Urinary bladder (tissue), 4 donors: ENCODE measurements around the gene KIF5B. TPM values are rescaled to one million over a fixed set of nuclear protein-coding genes. Genes with fewer than 3 reads are reported as not detected.
A peak's percentile ranks its signal among the peaks of the same experiment; 100 is the strongest.
"Not testable (repeated sequence)": the region's sequence is repeated elsewhere in the genome, so short reads cannot be mapped to it uniquely, and the experiment has no call there.

Experiments
- DNase-seq: peaks from one replicate; pipeline ENCODE4 v3.0.0-alpha.2; 2015; ENCODE audit errors: extremely low spot score
- H3K27ac ChIP-seq: one replicate; pipeline ENCODE4 v1.5.1; 2013; ENCODE audit warnings: low read depth, mild to moderate bottlenecking, moderate library complexity
- H3K36me3 ChIP-seq: one replicate; pipeline ENCODE4 v1.6.1; 2013; ENCODE audit warnings: mild to moderate bottlenecking, moderate library complexity; ENCODE audit not compliant: insufficient read depth
- H3K4me1 ChIP-seq: one replicate; pipeline ENCODE4 v1.6.1; 2013; ENCODE audit warnings: mild to moderate bottlenecking, moderate library complexity; ENCODE audit not compliant: insufficient read depth
- H3K4me3 ChIP-seq: one replicate; pipeline ENCODE4 v1.5.1; 2013; ENCODE audit warnings: low read depth, low read length
- WGBS: extraction: QIAGEN DNeasy Blood & Tissue Kit; methylation state at CpG from one replicate; pipeline ENCODE4 v1.1.7; 2013; 5-methylcytosine and 5-hydroxymethylcytosine counted together
- polyA plus RNA-seq: library from polyadenylated mRNA; stranded (reverse); fragments of 200-250 nt; gene quantifications from one replicate; pipeline ENCODE4 v1.2.3, GENCODE V29; 2013
- total RNA-seq: library from RNA; depleted of rRNA; stranded (reverse); fragments of >200 nt; gene quantifications from one replicate; pipeline ENCODE4 v1.2.3, GENCODE V29; 2014
- donor health status: healthy with polysubstance abuse.
- donor health status: healthy.

KIF5B gene
- total RNA-seq (189 TPM), polyA plus RNA-seq (92.6 TPM)

DNA sequence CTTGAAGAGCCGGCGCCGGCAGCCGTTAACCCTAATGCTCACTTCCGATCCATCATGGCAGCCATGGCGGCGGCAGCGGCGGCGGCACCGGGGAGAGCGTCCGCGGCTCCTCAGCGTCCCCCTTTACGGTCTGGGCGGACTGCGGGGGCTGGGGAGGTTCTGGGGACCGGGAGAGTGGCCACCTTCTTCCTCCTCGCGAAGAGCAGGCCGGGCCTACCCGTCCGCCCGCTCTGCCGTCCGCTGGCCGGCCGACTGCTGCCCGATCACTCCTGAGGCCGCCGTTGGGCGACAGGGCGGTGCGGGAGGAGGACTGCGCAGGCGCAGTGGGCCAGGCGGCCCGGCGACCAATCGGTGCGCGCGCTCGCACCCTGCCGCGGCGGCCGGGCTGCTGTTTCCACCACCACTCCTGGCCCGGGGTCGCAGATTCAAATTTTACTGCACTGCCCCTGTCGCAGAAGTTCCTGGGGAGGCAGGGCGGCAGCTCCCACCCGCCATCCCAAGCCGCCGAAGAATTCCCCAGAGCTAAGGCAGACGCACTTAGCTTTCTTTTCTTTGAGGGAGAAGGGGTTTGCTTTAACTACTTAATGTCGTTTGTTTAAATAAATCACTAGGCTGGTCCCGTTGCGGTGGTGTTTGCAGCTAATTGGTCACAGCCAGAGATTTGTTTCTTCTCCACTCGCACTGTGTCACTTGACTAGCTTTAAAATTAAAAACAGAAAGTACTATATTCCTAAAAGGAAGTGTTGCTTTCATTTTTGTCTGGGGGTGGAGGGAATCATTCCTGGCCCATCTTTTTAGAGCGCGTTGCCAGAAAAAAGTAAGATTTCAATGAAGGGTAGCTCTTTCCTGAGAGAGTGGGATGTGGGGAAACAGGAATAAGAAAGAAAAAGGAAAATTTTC is at the start of gene KIF5B:
TSS of gene KIF5B (minus strand) at position 290 of the 900 bp plus-strand sequence. CDS start 452 bp downstream, outside the sequence.
- 1% methylated on average over 63 of the region's 63 CpGs for WGBS
- Histone ChIP-seq H3K4me3 (peak within 1 kb of the TSS; percentile 89), H3K27ac (peak within 1 kb of the TSS; percentile 99), H3K36me3 (no peaks in the 10 kb centered on the region), H3K4me1 (no peaks in the 10 kb centered on the region)
- DNase-seq, result peak; percentile 52

DNA sequence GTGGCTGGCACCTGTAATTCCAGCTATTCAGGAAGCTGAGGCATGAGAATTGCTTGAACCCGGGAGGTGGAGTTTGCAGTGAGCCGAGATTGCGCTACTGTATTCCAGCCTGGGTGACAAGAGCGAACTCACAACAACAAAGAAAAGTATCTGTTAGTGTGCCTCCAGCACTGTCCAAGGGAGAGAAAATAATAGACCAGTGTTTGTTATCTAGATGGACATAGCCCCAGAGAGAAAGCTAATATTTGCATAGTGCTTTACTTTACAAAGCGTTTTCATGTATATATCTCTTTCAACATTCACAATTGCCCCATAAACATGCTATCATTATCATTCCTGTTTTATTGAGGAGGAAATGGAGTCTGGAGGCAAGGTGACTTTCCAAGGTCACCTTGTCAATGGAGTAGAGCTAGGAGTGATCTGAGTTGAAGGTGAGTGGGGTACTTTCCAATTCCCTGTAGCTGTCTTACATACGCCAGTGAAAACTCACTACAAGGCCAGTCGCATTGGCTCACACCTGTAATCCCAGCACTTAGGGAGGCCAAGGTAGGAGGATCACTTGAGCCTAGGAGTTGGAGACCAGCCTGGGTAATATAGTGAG is 49.7 kb upstream of the KIF5B start:
- WGBS, result 93% methylated on average over 7 of the region's 7 CpGs
- H3K4me3 ChIP-seq, result no peak overlapping the region
- no peaks in the 10 kb centered on the region for H3K4me1 ChIP-seq
- no peaks in the 10 kb centered on the region for H3K36me3 ChIP-seq
- no peak overlapping the region for H3K27ac ChIP-seq
- no peak for DNase-seq

DNA sequence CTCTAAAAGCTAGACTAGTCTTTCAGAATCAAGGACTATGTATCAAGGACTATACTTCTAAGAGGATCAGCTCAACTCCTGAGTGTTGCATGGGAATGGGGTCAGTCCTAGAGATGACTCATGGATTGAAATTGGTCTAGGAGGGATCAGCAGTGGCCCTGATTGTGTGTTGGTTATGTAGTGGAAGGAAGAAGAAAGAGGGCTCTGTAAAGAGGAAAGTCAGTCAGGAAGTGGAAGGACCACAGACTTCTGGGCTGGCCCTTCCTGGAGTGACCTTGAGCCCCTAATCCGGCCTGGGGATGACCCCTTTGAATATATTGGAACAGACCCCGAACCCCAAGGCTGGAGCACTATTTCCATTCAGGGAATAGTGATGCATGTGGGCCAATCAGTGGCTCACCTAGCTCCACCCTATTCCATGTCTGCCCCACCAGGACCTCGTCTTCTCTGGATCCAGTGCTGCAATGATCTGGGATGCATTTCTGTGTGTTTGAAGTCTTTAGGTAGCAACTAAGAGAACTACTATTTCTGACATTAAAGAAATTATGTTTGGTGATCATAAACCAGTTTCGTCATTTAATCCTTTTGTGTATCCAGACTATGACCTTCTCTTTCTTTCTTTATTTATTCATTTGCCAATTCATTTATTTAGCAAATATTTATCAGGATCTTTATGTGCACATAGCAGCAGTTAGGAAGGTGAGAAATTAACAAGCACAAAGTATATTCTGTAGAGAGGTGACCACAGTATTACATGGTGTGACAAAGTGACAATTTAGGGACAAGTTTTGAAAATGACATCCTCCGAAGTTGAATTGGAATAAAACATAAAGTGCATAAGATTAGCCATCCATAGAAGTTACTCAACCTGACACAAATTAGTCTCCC is 48.6 kb upstream of the KIF5B start:
- Histone ChIP-seq H3K27ac (no peak overlapping the region), H3K4me3 (no peak overlapping the region), H3K36me3 (no peaks in the 10 kb centered on the region), H3K4me1 (no peaks in the 10 kb centered on the region)
- DNase-seq, result no peak
- WGBS, result 88% methylated on average over 5 of the region's 5 CpGs

DNA sequence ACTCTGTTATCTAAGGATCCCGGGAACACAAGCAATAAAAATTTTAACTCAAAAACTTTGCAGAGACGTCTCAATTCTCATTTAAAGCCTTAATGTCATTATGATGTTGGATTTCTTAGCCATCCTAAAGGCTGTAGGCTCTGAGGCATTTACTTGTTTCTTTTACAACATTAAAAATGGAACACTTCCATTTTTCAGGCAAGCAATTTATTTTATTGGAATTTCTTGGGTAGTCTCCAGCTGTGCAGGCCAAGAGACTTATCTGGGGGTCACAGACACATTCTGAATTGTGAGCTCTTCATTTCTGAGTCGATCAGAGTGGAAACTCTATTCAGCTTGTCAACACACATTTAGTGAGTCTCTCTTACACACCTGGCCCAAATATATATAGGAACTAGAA is 48.0 kb upstream of the KIF5B start:
- Histone ChIP-seq H3K27ac (no peak overlapping the region), H3K4me3 (no peak overlapping the region), H3K4me1 (no peaks in the 10 kb centered on the region), H3K36me3 (no peaks in the 10 kb centered on the region)
- 24% methylated on average over 3 of the region's 3 CpGs for WGBS
- no peak for DNase-seq

DNA sequence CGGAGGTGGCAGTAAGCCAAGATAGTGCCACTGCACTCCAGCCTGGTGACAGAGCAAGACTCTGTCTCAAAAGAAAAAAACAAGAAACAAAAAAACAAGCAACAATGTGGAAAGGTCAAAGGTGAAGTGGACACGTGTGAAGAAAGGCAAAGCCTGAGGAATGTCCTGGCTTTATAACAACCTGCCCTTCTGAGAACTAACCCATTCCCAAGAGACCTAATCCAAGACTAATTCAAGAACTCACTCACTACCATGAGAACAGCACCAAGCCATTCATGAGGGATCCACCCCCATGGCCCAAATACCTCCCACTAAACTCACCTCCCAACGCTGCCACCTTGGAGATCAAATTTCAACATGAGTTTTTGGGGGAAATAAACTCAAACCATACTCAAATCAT is 47.5 kb upstream of the KIF5B start:
- Histone ChIP-seq H3K27ac (no peak overlapping the region), H3K4me3 (no peak overlapping the region), H3K36me3 (no peaks in the 10 kb centered on the region), H3K4me1 (no peaks in the 10 kb centered on the region)
- WGBS, result 57% methylated on average over 3 of the region's 3 CpGs
- DNase-seq, result no peak

DNA sequence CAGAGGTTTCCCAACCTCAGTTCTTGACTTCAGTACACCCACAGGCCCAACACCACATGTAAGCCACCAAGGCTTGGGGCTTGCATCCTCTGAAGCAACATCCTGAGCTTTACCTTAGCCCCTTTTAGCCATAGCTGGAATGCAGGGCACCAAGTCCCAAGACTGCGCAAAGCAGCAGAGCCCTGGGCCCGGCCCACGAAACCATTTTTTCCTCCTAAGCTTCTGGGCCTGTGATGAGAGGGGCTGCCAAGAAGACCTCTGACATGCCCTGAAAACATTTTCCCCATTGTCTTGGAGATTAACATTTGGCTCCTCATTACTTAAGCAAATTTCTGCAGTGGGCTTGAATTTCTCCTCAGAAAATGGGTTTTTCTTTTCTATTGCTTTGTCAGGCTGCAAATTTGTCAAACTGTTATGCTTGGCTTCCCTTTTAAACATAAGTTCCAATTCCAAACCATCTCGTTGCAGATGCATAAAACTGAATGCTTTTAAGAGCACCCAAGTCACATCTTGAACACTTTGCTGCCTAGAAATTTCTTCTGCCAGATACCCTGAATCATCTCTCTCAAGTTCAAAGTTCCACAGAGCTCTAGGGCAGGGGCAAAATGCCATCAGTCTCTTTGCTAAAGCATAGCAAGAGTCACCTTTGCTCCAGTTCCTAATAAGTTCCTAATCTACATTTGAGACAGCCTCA is 42.5 kb upstream of the KIF5B start:
- H3K4me3 ChIP-seq, DNase-seq, H3K36me3 ChIP-seq, H3K27ac ChIP-seq, H3K4me1 ChIP-seq: not testable (repeated sequence)
- WGBS, result 96% methylated on average over 4 of the region's 4 CpGs

DNA sequence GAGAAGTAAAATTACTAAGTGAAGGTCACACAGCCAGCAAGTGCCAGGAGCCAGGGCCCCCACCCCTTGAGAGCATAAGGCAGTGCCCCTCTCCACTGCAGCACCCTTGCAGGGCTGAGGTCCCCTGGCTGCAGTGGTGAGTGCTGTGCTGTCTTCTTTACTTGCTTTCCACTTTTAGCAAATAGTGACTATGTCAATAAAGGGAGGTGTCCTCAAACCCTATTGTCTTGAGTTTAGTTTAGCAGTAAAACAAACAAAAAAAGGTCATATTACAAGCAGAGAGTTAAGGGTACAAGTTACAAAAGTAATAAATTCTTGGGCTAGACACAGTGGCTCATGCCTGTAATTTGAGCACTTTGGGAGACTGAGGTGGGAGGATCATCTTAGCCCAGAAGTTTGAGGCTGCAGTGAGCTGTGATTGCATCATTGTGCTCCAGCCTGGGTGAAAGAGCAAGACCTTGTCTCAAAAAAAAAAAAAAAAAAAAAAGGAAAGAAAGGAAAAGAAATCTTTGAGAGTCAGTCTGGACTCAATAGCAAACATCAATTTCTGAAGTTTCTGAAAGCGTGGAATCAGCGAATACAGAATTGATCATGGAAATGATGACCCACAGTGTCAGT is 39.0 kb upstream of the KIF5B start:
- H3K4me1 ChIP-seq, result no peaks in the 10 kb centered on the region
- H3K4me3 ChIP-seq, result no peak overlapping the region
- H3K27ac ChIP-seq, result no peak overlapping the region
- over 99% methylated on average over 2 of the region's 2 CpGs for WGBS
- DNase-seq, result no peak
- H3K36me3 ChIP-seq, result no peaks in the 10 kb centered on the region

DNA sequence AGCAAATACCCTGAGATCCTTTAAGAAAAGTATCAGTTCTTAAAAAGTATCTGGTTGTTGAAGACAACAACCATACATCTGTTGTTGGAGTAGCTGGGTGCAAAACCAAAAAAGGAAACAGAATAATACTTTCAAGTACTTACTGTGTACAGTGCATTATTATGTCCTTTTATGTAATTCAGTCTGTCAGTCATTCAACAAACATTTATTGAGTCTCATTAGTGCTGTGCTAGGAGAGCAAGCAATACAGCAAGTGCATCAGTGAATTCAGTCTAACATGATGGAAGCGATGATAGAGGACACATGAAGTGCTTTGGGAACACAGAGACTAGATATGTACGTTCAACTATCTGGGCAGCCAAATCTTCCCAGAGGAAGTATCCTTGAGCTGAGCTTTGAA is 37.4 kb upstream of the KIF5B start:
- no peak overlapping the region for H3K27ac ChIP-seq
- H3K4me1 ChIP-seq, result no peaks in the 10 kb centered on the region
- H3K36me3 ChIP-seq, result no peaks in the 10 kb centered on the region
- no peak overlapping the region for H3K4me3 ChIP-seq
- 96% methylated on average over 2 of the region's 2 CpGs for WGBS
- DNase-seq, result no peak

DNA sequence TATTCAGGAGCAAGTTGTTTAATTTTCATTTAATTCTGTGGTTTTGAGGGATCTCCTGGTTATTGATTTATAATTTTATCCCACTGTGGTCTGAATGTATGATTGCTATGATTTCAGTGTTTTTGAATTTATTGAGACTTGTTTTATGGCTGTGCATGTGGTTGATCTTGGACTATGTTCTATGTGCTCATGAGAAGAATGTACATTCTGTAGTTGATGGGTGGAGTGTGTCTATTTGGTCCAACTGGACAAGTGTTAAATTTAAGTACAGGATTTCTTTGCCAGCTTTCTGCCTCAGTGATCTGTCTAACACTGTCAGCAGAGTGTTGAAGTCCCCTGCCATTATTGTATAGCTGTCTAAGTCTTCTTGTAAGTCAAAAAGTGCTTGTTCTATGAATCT is 34.8 kb upstream of the KIF5B start:
- DNase-seq, result no peak
- Histone ChIP-seq H3K36me3 (no peaks in the 10 kb centered on the region), H3K4me1 (no peaks in the 10 kb centered on the region), H3K27ac (no peak overlapping the region), H3K4me3 (no peak overlapping the region)

DNA sequence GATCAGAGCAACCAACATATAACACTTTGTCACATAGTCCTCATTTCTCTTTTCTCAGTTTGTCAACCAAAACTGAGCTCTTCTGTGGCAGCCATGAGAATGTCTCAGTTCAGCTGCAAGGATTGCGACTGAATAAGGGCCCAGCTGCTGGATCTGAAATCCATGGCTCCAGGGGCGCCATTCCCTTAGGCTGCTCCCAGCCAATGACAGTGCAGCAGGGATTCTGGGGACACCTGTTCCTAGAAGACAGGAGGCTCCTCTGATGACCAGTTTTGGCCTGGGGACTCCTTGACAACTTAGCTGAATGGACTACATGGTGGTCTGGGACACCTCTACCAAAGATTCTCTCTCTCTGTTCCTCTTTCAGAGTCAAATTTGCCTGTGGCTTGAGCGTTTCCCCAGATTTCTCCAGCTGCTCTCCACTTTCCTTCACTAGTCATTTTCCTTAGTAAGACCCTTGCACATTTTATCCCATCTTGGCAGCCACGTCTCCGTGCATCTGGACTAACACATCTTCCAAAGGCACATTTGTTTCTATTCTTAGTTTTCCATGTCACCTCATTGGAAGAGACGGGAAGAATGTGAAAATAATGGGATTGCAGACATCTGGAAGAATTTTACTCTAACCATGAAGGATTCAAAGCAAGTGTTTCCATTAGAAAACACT is 28.1 kb upstream of the KIF5B start:
- Histone ChIP-seq H3K4me3 (no peak overlapping the region), H3K4me1 (no peaks in the 10 kb centered on the region), H3K27ac (no peak overlapping the region), H3K36me3 (no peaks in the 10 kb centered on the region)
- DNase-seq, result no peak
- 59% methylated on average over 6 of the region's 6 CpGs for WGBS

DNA sequence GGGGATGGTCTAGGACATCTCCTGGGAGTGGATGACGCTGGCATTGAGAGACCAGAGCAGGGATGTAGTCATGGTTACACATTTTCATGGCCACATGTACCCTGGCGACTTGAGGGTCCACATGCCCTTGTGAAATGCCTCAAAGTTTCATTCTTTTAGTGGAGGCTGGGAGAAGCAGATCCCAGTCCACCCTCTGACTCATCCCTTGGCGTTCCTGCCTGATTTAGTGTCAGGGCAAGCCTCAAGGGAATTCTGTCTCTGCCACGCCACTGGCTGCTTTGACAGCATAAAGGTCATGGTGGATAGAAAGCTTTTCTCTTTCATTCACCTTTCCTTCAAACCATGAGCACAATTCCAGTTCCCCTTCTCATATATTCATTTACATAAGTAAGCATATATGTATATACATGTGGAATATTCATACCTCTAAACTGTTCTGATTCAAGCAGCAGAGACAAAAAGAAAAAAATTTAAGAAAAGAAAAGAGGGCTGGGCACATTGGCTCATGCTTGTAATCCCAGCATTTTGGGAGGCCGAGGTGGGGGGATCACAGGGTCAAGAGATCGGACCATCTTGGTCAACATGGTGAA is 21.8 kb upstream of the KIF5B start:
- Histone ChIP-seq H3K27ac (no peak overlapping the region), H3K4me3 (no peak overlapping the region), H3K4me1 (no peaks in the 10 kb centered on the region), H3K36me3 (no peaks in the 10 kb centered on the region)
- DNase-seq, result no peak
- WGBS, result 47% methylated on average over 6 of the region's 6 CpGs

DNA sequence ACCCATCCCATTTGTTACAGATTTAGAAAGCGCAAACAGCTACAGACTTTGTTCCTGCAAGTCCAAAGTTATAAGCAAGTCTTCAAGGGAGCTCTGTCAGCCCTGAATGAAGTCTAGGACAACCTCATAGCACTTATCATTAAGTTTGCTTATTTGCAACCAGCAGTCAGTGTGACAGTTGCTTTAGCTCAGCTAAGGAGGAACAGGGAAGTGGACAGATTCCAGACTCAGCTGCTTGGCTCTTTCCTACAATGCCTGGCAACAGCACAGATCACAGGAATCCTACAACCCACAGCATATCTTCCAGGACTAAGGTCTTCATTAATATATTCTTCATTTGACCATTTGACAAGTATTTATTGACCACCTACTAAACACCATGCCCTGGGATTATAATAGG is 17.4 kb upstream of the KIF5B start:
- Histone ChIP-seq H3K27ac (no peak overlapping the region), H3K4me3 (no peak overlapping the region), H3K36me3 (no peaks in the 10 kb centered on the region), H3K4me1 (no peaks in the 10 kb centered on the region)
- DNase-seq, result no peak
- 94% methylated on average over 1 of the region's 1 CpG for WGBS
